Kidney epithelial cell (primary cell): ENCODE measurements around the gene DHRS13. TPM values are rescaled to one million over a fixed set of nuclear protein-coding genes. Genes with fewer than 3 reads are reported as not detected.
"Not testable (repeated sequence)": the region's sequence is repeated elsewhere in the genome, so short reads cannot be mapped to it uniquely, and the experiment has no call there.

Experiments
- DNase-seq: peaks from one replicate; pipeline ENCODE4 v3.0.0-alpha.2; 2010; ENCODE audit warnings: low read depth
- H3K27me3 ChIP-seq: 2 replicates; pipeline ENCODE4 v1.6.0; 2011; ENCODE audit warnings: low read length; ENCODE audit not compliant: control insufficient read depth, insufficient read depth
- H3K36me3 ChIP-seq: 2 replicates; pipeline ENCODE4 v1.5.1; 2011; ENCODE audit warnings: low read length; ENCODE audit not compliant: control insufficient read depth, insufficient read depth
- H3K4me3 ChIP-seq: 2 replicates; pipeline ENCODE4 v1.5.1; 2011; ENCODE audit warnings: low read depth, mild to moderate bottlenecking, control low read depth, low read length
- total RNA-seq: library from RNA; depleted of rRNA; stranded (reverse); fragments of >200 nt; gene quantifications from 2 replicates; pipeline ENCODE4 v1.2.3, GENCODE V29; 2015
- TF ChIP-seq, protein P1 (sequence below): IDR thresholded peaks from 2 replicates; pipeline ENCODE4 v1.5.1; 2011; ENCODE audit warnings: mild to moderate bottlenecking, moderate library complexity, low read length, control low read depth, inconsistent platforms; ENCODE audit not compliant: insufficient read depth, poor library complexity, severe bottlenecking

DHRS13 gene
- total RNA-seq, 1 donor from 2014 or later, result 12.7 TPM

DNA sequence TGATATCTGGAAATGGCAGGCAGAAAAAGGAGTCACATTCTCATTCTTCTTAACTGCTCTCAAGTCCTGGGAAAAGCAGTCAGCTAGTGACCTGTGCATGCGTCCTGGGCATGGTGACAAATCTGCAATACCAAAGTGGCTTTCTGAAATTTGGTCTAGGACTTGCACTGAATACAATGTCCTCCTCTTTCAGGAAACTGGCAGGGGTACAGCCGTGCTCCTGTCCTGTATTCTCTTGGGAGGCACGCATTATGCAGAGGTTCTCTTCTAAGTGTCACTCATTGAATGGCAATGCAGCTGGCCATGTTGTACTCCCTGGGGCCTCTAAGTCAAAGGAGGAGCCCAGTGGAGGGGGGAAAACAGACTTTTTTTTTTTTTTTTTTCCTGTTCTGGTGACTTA is 37.8 kb upstream of the DHRS13 start:
- H3K27me3 ChIP-seq, result no peaks in the 10 kb centered on the region
- no peak overlapping the region for H3K4me3 ChIP-seq
- no peak for DNase-seq
- peaks cover 2% of the 10 kb centered on the region for H3K36me3 ChIP-seq
- TF ChIP-seq, protein P1, sequence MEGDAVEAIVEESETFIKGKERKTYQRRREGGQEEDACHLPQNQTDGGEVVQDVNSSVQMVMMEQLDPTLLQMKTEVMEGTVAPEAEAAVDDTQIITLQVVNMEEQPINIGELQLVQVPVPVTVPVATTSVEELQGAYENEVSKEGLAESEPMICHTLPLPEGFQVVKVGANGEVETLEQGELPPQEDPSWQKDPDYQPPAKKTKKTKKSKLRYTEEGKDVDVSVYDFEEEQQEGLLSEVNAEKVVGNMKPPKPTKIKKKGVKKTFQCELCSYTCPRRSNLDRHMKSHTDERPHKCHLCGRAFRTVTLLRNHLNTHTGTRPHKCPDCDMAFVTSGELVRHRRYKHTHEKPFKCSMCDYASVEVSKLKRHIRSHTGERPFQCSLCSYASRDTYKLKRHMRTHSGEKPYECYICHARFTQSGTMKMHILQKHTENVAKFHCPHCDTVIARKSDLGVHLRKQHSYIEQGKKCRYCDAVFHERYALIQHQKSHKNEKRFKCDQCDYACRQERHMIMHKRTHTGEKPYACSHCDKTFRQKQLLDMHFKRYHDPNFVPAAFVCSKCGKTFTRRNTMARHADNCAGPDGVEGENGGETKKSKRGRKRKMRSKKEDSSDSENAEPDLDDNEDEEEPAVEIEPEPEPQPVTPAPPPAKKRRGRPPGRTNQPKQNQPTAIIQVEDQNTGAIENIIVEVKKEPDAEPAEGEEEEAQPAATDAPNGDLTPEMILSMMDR, result no peak

DNA sequence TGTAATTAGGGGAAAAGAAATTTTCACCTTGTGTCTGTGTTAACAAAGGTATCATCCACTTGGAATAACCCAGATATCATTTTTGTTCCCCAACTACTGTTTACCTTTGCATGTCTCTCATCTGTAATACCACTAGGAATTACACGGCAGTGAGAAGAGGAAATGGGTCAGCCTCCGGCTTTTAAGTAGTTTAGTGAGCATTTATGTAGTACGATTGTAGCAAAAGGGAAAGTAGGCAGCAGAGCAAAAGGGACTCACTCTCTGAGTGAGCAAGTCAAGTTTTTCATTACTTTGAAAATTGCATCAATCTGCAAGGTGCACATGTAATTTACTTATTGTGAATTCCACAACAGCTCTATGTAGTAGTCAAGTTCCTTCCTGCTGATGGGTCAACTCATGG is 37.3 kb upstream of the DHRS13 start:
- H3K36me3 ChIP-seq, result peaks cover 2% of the 10 kb centered on the region
- H3K27me3 ChIP-seq, result no peaks in the 10 kb centered on the region
- no peak overlapping the region for H3K4me3 ChIP-seq
- no peak for DNase-seq
- TF ChIP-seq, protein P1, result no peak

DNA sequence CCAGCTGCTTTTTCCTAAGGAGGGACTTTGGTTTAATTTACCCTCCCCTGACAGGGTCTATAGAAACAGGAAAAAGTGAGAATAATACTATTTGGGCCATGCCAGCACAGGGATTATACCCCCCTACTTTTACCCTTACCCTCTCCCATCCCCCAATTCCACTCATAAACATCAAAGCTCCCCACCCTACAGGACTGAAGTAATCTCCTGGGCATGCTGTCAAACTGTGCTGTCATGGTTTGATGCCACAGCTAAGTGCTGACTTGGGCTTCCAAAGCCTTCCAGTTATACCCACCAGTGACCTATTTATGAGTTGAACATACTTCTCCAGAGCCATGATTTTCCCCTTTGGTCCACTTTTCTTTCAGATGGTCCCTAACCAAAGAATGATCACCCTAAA is 35.7 kb upstream of the DHRS13 start:
- DNase-seq, result no peak
- Histone ChIP-seq H3K27me3 (no peaks in the 10 kb centered on the region), H3K4me3 (no peak overlapping the region), H3K36me3 (peaks cover 2% of the 10 kb centered on the region)
- TF ChIP-seq, protein P1, result no peak

DNA sequence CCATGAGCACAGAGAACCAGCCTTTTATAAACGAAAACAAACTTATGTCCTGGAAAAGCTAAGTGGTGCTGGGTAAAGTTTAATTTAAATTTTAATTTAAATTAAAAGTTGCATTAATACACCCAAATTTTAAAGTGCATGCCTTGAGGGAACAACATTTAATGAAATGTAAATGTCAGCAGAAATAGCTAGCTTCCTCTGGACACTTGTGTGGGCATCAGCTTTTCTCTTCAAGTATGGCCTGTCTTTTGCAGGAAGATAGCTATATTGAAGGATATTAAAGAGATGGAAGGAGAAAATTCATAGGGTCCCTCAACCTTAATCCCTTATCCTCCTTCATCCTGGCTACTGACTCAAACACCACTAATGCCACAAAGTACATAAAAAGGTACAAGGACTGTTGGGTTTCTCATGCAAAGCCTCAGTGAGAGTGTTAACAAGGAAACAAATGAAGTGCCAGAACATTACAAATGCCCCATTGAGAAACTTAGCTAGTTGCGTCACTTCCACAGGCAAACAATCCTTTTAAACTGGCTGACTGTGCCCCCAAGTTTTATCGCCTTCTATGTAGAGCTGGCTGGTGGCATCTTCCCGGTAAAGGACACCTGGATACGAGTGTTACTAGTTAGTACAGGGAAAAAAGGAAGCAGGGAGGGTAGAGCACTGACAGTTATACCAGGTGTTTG is 34.3 kb upstream of the DHRS13 start:
- no peak for DNase-seq
- Histone ChIP-seq H3K27me3 (no peaks in the 10 kb centered on the region), H3K4me3 (no peak overlapping the region), H3K36me3 (peaks cover 2% of the 10 kb centered on the region)
- TF ChIP-seq, protein P1, result no peak

DNA sequence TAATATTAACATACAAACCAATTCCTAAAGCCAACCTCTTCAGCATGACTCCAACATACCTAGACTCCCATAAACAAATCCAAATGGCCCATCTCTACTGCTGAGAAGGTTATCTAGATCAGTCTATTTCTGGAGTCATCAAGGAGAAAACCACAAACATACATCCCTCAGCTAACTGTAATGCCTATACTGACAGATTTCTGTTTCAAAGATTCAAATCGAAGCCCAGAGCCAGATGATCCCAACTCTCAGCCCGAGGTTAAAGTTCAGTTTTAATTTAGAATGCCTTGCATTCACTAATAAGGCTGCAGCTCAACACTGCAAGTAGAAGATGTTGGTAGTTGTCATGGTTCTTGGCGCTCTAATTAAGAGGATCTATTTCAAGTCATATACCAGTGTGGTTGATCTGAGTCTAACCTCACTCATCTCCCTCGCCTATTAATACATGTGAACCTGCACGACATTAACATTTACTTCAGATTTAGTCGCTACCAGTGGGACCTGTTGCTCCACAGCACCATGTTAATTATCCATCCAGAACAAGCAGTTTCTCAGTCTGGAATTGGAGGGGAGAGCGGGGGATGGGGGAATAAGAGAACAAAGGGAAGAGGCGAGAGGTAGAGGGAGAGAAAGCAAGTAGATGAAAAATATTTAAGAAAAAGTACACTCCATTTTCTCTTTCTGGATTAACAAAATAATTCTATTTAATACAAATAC is 33.0 kb upstream of the DHRS13 start:
- Histone ChIP-seq H3K36me3 (peaks cover 2% of the 10 kb centered on the region), H3K4me3 (no peak overlapping the region), H3K27me3 (no peaks in the 10 kb centered on the region)
- DNase-seq, result no peak
- TF ChIP-seq, protein P1, result no peak

DNA sequence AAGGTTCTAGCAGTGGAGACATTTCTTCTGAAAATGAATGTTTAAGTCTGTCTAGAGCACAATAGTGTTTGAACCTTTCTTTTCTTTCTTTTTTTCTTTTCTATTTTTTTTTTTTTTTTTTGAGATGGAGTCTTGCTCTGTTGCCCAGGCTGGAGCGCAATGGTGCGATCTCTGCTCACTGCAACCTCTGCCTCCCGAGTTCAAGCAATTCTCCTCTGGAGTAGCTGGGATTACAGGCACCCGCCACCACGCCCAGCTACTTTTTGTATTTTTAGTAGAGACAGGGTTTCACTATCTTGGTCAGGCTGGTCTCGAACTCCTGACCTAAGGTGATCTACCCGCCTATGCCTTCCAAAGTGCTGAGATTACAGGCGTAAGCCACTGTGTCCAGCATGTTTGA is 31.6 kb upstream of the DHRS13 start:
- H3K27me3 ChIP-seq, DNase-seq, H3K4me3 ChIP-seq, H3K36me3 ChIP-seq: not testable (repeated sequence)
